Right lobe of liver (tissue), 6 donors: ENCODE data around the gene TTC28. TPM values are rescaled to one million over a fixed set of nuclear protein-coding genes. Genes with fewer than 3 reads are reported as not detected.

Experiments
- ATAC-seq, 4 donors: fragments of 200-7000 bp; cut with Tn5 transposase; one replicate each; pipeline ENCODE4 v1.9.1; 2020; ENCODE audit warnings: mild to moderate bottlenecking in 4 of 4, moderate library complexity in 4 of 4
- DNase-seq, 3 donors: peaks; one replicate each; pipeline ENCODE4 v3.0.0-alpha.2; 2020
- H3K27ac ChIP-seq, 3 donors: fragments of 200-600 bp; one replicate each; pipeline ENCODE4 v1.8.0; 2022
- H3K27me3 ChIP-seq, 2 donors: fragments of 200-600 bp; one replicate each; pipeline ENCODE4 v1.8.0; 2022
- H3K36me3 ChIP-seq, 4 donors: fragments of 200-600 bp; sonication (generic) in 1 of 4; one replicate each; pipeline versions ENCODE4 v1.5.1 to v1.8.0; 2017 to 2022; ENCODE audit warnings: control low read depth in 1 of 4
- H3K4me1 ChIP-seq, 4 donors: fragments of 200-600 bp; sonication (generic) in 1 of 4; one replicate each; pipeline versions ENCODE4 v1.5.1 to v1.8.0; 2017 to 2022; ENCODE audit warnings: control low read depth in 1 of 4
- H3K4me3 ChIP-seq, 3 donors: fragments of 200-600 bp; one replicate each; pipeline ENCODE4 v1.8.0; 2022
- H3K9me3 ChIP-seq, 4 donors: fragments of 200-600 bp; sonication (generic) in 1 of 4; one replicate each; pipeline versions ENCODE4 v1.5.1 to v1.8.0; 2017 to 2022; ENCODE audit warnings: control low read depth in 1 of 4
- CTCF ChIP-seq, 4 donors: fragments of 200-600 bp in 3 of 4; fragments of 450-650 bp in 1 of 4; IDR thresholded peaks; one replicate each; pipeline versions ENCODE4 v1.5.1 to v1.8.0; 2016 to 2022; ENCODE audit warnings: antibody characterized with exemption in 4 of 4, mild to moderate bottlenecking in 2 of 4
- POLR2A ChIP-seq: fragments of 450-650 bp; IDR thresholded peaks from one replicate; pipeline ENCODE4 v1.6.1; 2017; ENCODE audit warnings: antibody characterized with exemption, mild to moderate bottlenecking
- WGBS: methylation state at CpG from one replicate; pipeline ENCODE4 v1.1.6; 2018; ENCODE audit warnings: low coverage, low lambda C conversion rate; ENCODE audit not compliant: insufficient coverage; ENCODE audit errors: missing lambda C conversion rate; 5-methylcytosine and 5-hydroxymethylcytosine counted together
- intact Hi-C, 2 donors: fragments of 100-400 bp; cut with DNase I; formaldehyde crosslinking; loops; one replicate each; pipeline versions ENCODE4 v1.11.2 to v1.14.1; 2022
- total RNA-seq, 6 experiments: library from RNA; depleted of rRNA in 2 of 6; stranded (reverse); fragments of >200 nt in 2 of 6; fragmentation: NEBNext Ultra II Directional in 3 of 6; extraction: Animal tissue kit (Norgen Biotek cat#: 25700) in 3 of 6; gene quantifications; one replicate each; pipeline versions ENCODE4 v1.1.0 to v1.2.4, GENCODE V29; 2016 to 2023
- donor health status: DM: no; HTN: yes; CAD: no.
- donor health status: DM: no; HTN: no; CAD: no.
- donor health status: DM: no; HTN: no; CAD: no.
- donor health status: DM: no; HTN: yes; CAD: no.
- donor health status: DM: no; HTN: yes; CAD: no.

Gene TTC28
- total RNA-seq, 6 experiments from 2014 or later: 9.4 to 38.3 (median 15.0) TPM

- DNase-seq (no peak), ATAC-seq (no peak)
- Histone ChIP-seq H3K36me3 (no peaks in the 10 kb centered on the region), H3K27me3 (no peaks in the 10 kb centered on the region), H3K4me3 (no peak overlapping the region), H3K9me3 (no peaks in the 10 kb centered on the region), H3K4me1 (no peaks in the 10 kb centered on the region), H3K27ac (no peak overlapping the region)
- intact Hi-C loops: no loop called here
- 75% methylated on average over 3 of the region's 3 CpGs for WGBS
- TF ChIP-seq CTCF (IDR thresholded peaks at IDR 0.05): no peak
- no peak for TF ChIP-seq POLR2A
Measured at GRCh38 chr22:28329186-28330073, 350.2 kb downstream of the TTC28 start.

GRCh38 chr22:28328756-28329155, 350.9 kb downstream of the TTC28 start:
- H3K27ac ChIP-seq: no peak overlapping the region
- DNase-seq (no peak), ATAC-seq (no peak)
- H3K4me3 ChIP-seq: no peak overlapping the region
- H3K9me3 ChIP-seq: no peaks in the 10 kb centered on the region
- WGBS: 91% methylated on average over 1 of the region's 1 CpG
- H3K4me1 ChIP-seq: no peaks in the 10 kb centered on the region
- TF ChIP-seq POLR2A: no peak
- TF ChIP-seq CTCF (IDR thresholded peaks at IDR 0.05): no peak
- intact Hi-C loops: no loop called here
- H3K27me3 ChIP-seq: no peaks in the 10 kb centered on the region
- no peaks in the 10 kb centered on the region for H3K36me3 ChIP-seq

GRCh38 chr22:28316014-28316413, 363.6 kb downstream of the TTC28 start:
- Histone ChIP-seq H3K4me1 (no peaks in the 10 kb centered on the region), H3K27me3 (no peaks in the 10 kb centered on the region), H3K9me3 (no peaks in the 10 kb centered on the region), H3K27ac (no peak overlapping the region), H3K36me3 (no peaks in the 10 kb centered on the region), H3K4me3 (no peak overlapping the region)
- no peak for ATAC-seq
- intact Hi-C loops: no loop called here
- TF ChIP-seq POLR2A: no peak
- TF ChIP-seq CTCF (IDR thresholded peaks at IDR 0.05): no peak
- 100% methylated on average over 3 of the region's 4 CpGs for WGBS
- no peak for DNase-seq

GRCh38 chr22:28314959-28315358, 364.7 kb downstream of the TTC28 start:
- H3K4me3 ChIP-seq: no peak overlapping the region
- H3K27me3 ChIP-seq: no peaks in the 10 kb centered on the region
- no peak for TF ChIP-seq POLR2A
- no peak for TF ChIP-seq CTCF (IDR thresholded peaks at IDR 0.05)
- intact Hi-C loops: no loop called here
- no peaks in the 10 kb centered on the region for H3K36me3 ChIP-seq
- H3K27ac ChIP-seq: no peak overlapping the region
- H3K4me1 ChIP-seq: no peaks in the 10 kb centered on the region
- DNase-seq (no peak), ATAC-seq (no peak)
- 78% methylated on average over 1 of the region's 1 CpG for WGBS
- H3K9me3 ChIP-seq: no peaks in the 10 kb centered on the region
